Stimulated activated CD4-positive, alpha-beta T cell treated with anti-CD3 and anti-CD28 coated beads, Interleukin-12 subunit alpha, Interleukin-12 subunit beta, amount 100 ng/mL, for 4 hours (primary cell): ENCODE data around the gene FUT7.

ENCODE experiments used
- DNase-seq: peaks from one replicate; pipeline ENCODE4 v3.0.0-alpha.2; 2020

The FUT7 gene

GRCh38 chr9:136997830-136998234 is 34.1 kb downstream of the FUT7 start:
- no peak for DNase-seq

- no peak for DNase-seq
Observed at GRCh38 chr9:136997371-136997770, 34.5 kb downstream of the FUT7 start.

GRCh38 chr9:136996361-136997292 is 35.3 kb downstream of the FUT7 start, which contains the start of gene CLIC3:
Gene CLIC3 (minus strand): TSS chr9:136996568. CDS start chr9:136996543, 25 bp downstream.
- peak; percentile 29 for DNase-seq

GRCh38 chr9:136995772-136996311 is 36.0 kb downstream of the FUT7 start:
- no peak for DNase-seq

- no peak for DNase-seq
Observed at GRCh38 chr9:136995362-136995761, 36.5 kb downstream of the FUT7 start.

- no peak for DNase-seq
Observed at GRCh38 chr9:136994888-136995230, 37.0 kb downstream of the FUT7 start.

- DNase-seq, result no peak
Observed at GRCh38 chr9:136994180-136994887, 37.6 kb downstream of the FUT7 start.

GRCh38 chr9:136992819-136993369 is 39.0 kb downstream of the FUT7 start:
- DNase-seq, result no peak

- peak; percentile 96 for DNase-seq
Observed at GRCh38 chr9:136991993-136992818, 39.7 kb downstream of the FUT7 start, which contains the start of gene PAXX. Gene PAXX (plus strand): TSS chr9:136992422. CDS start chr9:136992444, 22 bp downstream.

GRCh38 chr9:136990242-136990911 is 41.5 kb downstream of the FUT7 start:
- DNase-seq, result no peak

- DNase-seq, result no peak
Observed at GRCh38 chr9:136988872-136989271, 43.0 kb downstream of the FUT7 start.

GRCh38 chr9:136985853-136986252 is 46.0 kb downstream of the FUT7 start:
- DNase-seq, result no peak

GRCh38 chr9:136985027-136985602 is 46.8 kb downstream of the FUT7 start:
- no peak for DNase-seq

GRCh38 chr9:136984464-136985026 is 47.3 kb downstream of the FUT7 start:
- no peak for DNase-seq

- no peak for DNase-seq
Observed at GRCh38 chr9:136983656-136984314, 48.1 kb downstream of the FUT7 start.

- DNase-seq, result no peak
Observed at GRCh38 chr9:136983167-136983566, 48.7 kb downstream of the FUT7 start.

- no peak for DNase-seq
Observed at GRCh38 chr9:136982232-136983051, 49.4 kb downstream of the FUT7 start, which contains the start of gene LCNL1. Gene LCNL1 (plus strand): TSS chr9:136982993. CDS start chr9:136983587, 594 bp downstream.

- no peak for DNase-seq
Observed at GRCh38 chr9:136981588-136982231, 50.2 kb downstream of the FUT7 start.
